Measurements from ENCODE around the gene PPP3R1.

GRCh38 chr2:68214381-68214780, 38.0 kb downstream of the PPP3R1 start:
- TF ChIP-seq CTCF (IDR thresholded peaks at IDR 0.05) = no peak
- TF ChIP-seq POLR2A (IDR thresholded peaks at IDR 0.05; ENCODE audit: low read depth) = no peak

All from esophagus muscularis mucosa (tissue), 3 donors.